HTERT RPE-1 (cell line): ENCODE data around the gene HOXA1.

Experiments used
- in situ Hi-C: fragments of 300-500 bp; cut with MboI; formaldehyde crosslinking; loops from 4 replicates; pipeline ENCODE4 v1.14.3; 2020; ENCODE audit warnings: low sequenced_read_pairs

The HOXA1 gene

GRCh38 chr7:27132214-27132613 lies 36.4 kb upstream of the HOXA1 start:
- in situ Hi-C loops, result no loop called here

- in situ Hi-C loops, result no loop called here
Observed at GRCh38 chr7:27131390-27131819, 35.6 kb upstream of the HOXA1 start.

- in situ Hi-C loops, result no loop called here
Observed at GRCh38 chr7:27130540-27131389, 35.0 kb upstream of the HOXA1 start, which contains the start of gene HOXA4. Gene HOXA4 (minus strand): TSS chr7:27130757. CDS start chr7:27130733, 24 bp downstream.

GRCh38 chr7:27129729-27130539 lies 34.1 kb upstream of the HOXA1 start:
- in situ Hi-C loops, result no loop called here

GRCh38 chr7:27128776-27129728 lies 33.3 kb upstream of the HOXA1 start:
- in situ Hi-C loops, result no loop called here

GRCh38 chr7:27128034-27128433 lies 32.2 kb upstream of the HOXA1 start:
- in situ Hi-C loops, result no loop called here

GRCh38 chr7:27126596-27127327 lies 31.0 kb upstream of the HOXA1 start:
- in situ Hi-C loops, result no loop called here

GRCh38 chr7:27125986-27126394 lies 30.2 kb upstream of the HOXA1 start:
- in situ Hi-C loops, result no loop called here

- in situ Hi-C loops, result no loop called here
Observed at GRCh38 chr7:27124902-27125689, 29.3 kb upstream of the HOXA1 start.

GRCh38 chr7:27124096-27124901 lies 28.5 kb upstream of the HOXA1 start:
- in situ Hi-C loops, result no loop called here

- in situ Hi-C loops, result no loop called here
Observed at GRCh38 chr7:27123477-27124053, 27.8 kb upstream of the HOXA1 start.

GRCh38 chr7:27123007-27123476 lies 27.2 kb upstream of the HOXA1 start:
- in situ Hi-C loops, result no loop called here

- in situ Hi-C loops, result no loop called here
Observed at GRCh38 chr7:27122077-27122910, 26.5 kb upstream of the HOXA1 start.

- in situ Hi-C loops, result no loop called here
Observed at GRCh38 chr7:27121684-27122076, 25.9 kb upstream of the HOXA1 start.

- in situ Hi-C loops, result no loop called here
Observed at GRCh38 chr7:27119412-27119911, 23.7 kb upstream of the HOXA1 start.

- in situ Hi-C loops, result no loop called here
Observed at GRCh38 chr7:27118580-27118979, 22.8 kb upstream of the HOXA1 start.
